Ishikawa (cell line): ENCODE measurements around the gene PCDH9.

ENCODE experiments used
- CEBPB ChIP-seq: IDR thresholded peaks from 2 replicates; pipeline ENCODE4 v1.6.1; 2012
- CREB1 ChIP-seq: IDR thresholded peaks from 2 replicates; pipeline ENCODE4 v1.6.1; 2012; ENCODE audit warnings: low read depth
- EGR1 ChIP-seq: IDR thresholded peaks from 2 replicates; pipeline ENCODE4 v1.6.1; 2012
- EP300 ChIP-seq: IDR thresholded peaks from 2 replicates; pipeline ENCODE4 v1.6.1; 2012; ENCODE audit warnings: borderline replicate concordance
- FOXM1 ChIP-seq: IDR thresholded peaks from 2 replicates; pipeline ENCODE4 v1.6.1; 2012; ENCODE audit warnings: low read depth, borderline replicate concordance
- MAX ChIP-seq: IDR thresholded peaks from 2 replicates; pipeline ENCODE4 v1.6.1; 2012
- NFIC ChIP-seq: IDR thresholded peaks from 2 replicates; pipeline ENCODE4 v1.6.1; 2012
- RAD21 ChIP-seq: IDR thresholded peaks from 2 replicates; pipeline ENCODE4 v1.6.1; 2012; ENCODE audit warnings: low read depth
- REST ChIP-seq: IDR thresholded peaks from 2 replicates; pipeline ENCODE4 v1.6.1; 2012; ENCODE audit warnings: low read depth, mild to moderate bottlenecking
- TAF1 ChIP-seq: IDR thresholded peaks from 2 replicates; pipeline ENCODE4 v1.6.1; 2012; ENCODE audit warnings: low read depth, mild to moderate bottlenecking
- TCF12 ChIP-seq: IDR thresholded peaks from 2 replicates; pipeline ENCODE4 v1.6.1; 2012; ENCODE audit warnings: low read depth
- TEAD4 ChIP-seq: IDR thresholded peaks from 2 replicates; pipeline ENCODE4 v1.6.1; 2012
- USF1 ChIP-seq: IDR thresholded peaks from 2 replicates; pipeline ENCODE4 v1.6.1; 2012
- YY1 ChIP-seq: IDR thresholded peaks from 2 replicates; pipeline ENCODE4 v1.6.1; 2012; ENCODE audit warnings: low read depth
- ZBTB7A ChIP-seq: IDR thresholded peaks from 2 replicates; pipeline ENCODE4 v1.6.1; 2012; ENCODE audit warnings: low read depth

Gene PCDH9

GRCh38 chr13:67145950-67146349, 84.2 kb downstream of the PCDH9 start:
- TF ChIP-seq TEAD4 (no peak), YY1 (no peak), FOXM1 (no peak), CREB1 (no peak), EGR1 (no peak), EP300 (no peak), MAX (no peak), CEBPB (no peak), ZBTB7A (no peak), TAF1 (no peak), USF1 (no peak), TCF12 (no peak)

GRCh38 chr13:67143544-67144115, 86.5 kb downstream of the PCDH9 start:
- TF ChIP-seq EGR1 (no peak), RAD21 (no peak), CREB1 (no peak), YY1 (no peak), REST (no peak), CEBPB (no peak), USF1 (no peak), TCF12 (no peak), TAF1 (no peak), TEAD4 (no peak), NFIC (no peak), ZBTB7A (no peak), MAX (no peak), EP300 (no peak)

- TF ChIP-seq TCF12 (peak; percentile 84), USF1 (no peak), MAX (no peak), TAF1 (no peak), CREB1 (no peak), REST (no peak), CEBPB (no peak; the same call in 1 of the 2 replicates), TEAD4 (peak; percentile 87), RAD21 (no peak), NFIC (peak; percentile 82), EGR1 (no peak), ZBTB7A (no peak), FOXM1 (peak; percentile 84), EP300 (peak; percentile 94), YY1 (no peak)
Observed at GRCh38 chr13:67140006-67140405, 90.1 kb downstream of the PCDH9 start.

GRCh38 chr13:67139551-67139950, 90.6 kb downstream of the PCDH9 start:
- no peak for TF ChIP-seq NFIC
- TF ChIP-seq TAF1 = no peak
- TF ChIP-seq EGR1 = no peak
- no peak for TF ChIP-seq RAD21
- no peak for TF ChIP-seq REST
- 0 out of 2 replicates have a peak, but pooled peaks have one; percentile 30 for TF ChIP-seq CEBPB
- TF ChIP-seq YY1 = no peak
- TF ChIP-seq FOXM1 = no peak
- TF ChIP-seq MAX = no peak
